SK-N-SH (cell line): ENCODE data around the gene ELN. TPM values are rescaled to one million over a fixed set of nuclear protein-coding genes. Genes with fewer than 3 reads are reported as not detected.

Experiments
- CTCF ChIA-PET: fragments of 300-600, 350-600 bp; formaldehyde crosslinking; extraction: SDS; loops from one replicate; lab custom pipeline; 2021; lab: Yijun Ruan, JAX
- POLR2A ChIA-PET: fragments of 350-600 bp; sonication (Branson Sonifier 250); formaldehyde crosslinking; extraction: SDS; loops from one replicate; lab custom pipeline; 2020; ENCODE audit warnings: antibody characterized with exemption, inconsistent platforms; lab: Yijun Ruan, JAX
- DNase-seq: peaks from one replicate; pipeline ENCODE4 v3.0.0; 2012
- H2AFZ ChIP-seq: fragments of 200-600 bp; sonication (generic); 2 replicates; pipeline ENCODE4 v1.8.1; 2016; ENCODE audit warnings: antibody characterized with exemption, mild to moderate bottlenecking, low read depth
- H3F3A ChIP-seq: fragments of 200-600 bp; sonication (generic); replicated peaks from 2 replicates; pipeline ENCODE3; 2016; ENCODE audit warnings: antibody characterized with exemption, mild to moderate bottlenecking; ENCODE audit not compliant: insufficient read depth
- H3K27ac ChIP-seq, 2 experiments: fragments of 200-500 bp in 1 of 2; fragments of 200-600 bp in 1 of 2; sonication (Bioruptor generic) in 1 of 2; sonication (generic), shearing (Covaris generic) in 1 of 2; 2 replicates each; pipeline versions ENCODE4 v1.5.1 to v1.6.1; 2014 to 2016; ENCODE audit warnings: low read depth in 2 of 2, inconsistent platforms in 1 of 2, low read length in 1 of 2, mild to moderate bottlenecking in 1 of 2, mixed read lengths in 1 of 2
- H3K27me3 ChIP-seq: fragments of 200-600 bp; sonication (generic), shearing (Covaris generic); 2 replicates; pipeline ENCODE4 v1.6.1; 2016; ENCODE audit warnings: mixed run types; ENCODE audit not compliant: insufficient read depth
- H3K36me3 ChIP-seq, 2 experiments: fragments of 200-500 bp in 1 of 2; fragments of 200-600 bp in 1 of 2; sonication (Bioruptor generic) in 1 of 2; sonication (generic) in 1 of 2; replicated peaks in 1 of 2; 2 replicates each; pipeline versions ENCODE3 to v1.5.1; 2014 to 2016; ENCODE audit warnings: low read length in 1 of 2, mild to moderate bottlenecking in 1 of 2; ENCODE audit not compliant: insufficient read depth in 2 of 2, control insufficient read depth in 1 of 2
- H3K4me1 ChIP-seq, 2 experiments: fragments of 200-500 bp in 1 of 2; fragments of 200-600 bp in 1 of 2; sonication (Bioruptor generic) in 1 of 2; sonication (generic), shearing (Covaris generic) in 1 of 2; 2 replicates each; pipeline versions ENCODE4 v1.5.1 to v1.6.1; 2014 to 2016; ENCODE audit warnings: low read depth in 1 of 2, low read length in 1 of 2, mixed run types in 1 of 2; ENCODE audit not compliant: insufficient read depth in 2 of 2, control insufficient read depth in 1 of 2
- H3K4me2 ChIP-seq: fragments of 200-600 bp; sonication (generic), shearing (Covaris generic); 2 replicates; pipeline ENCODE4 v1.6.1; 2017; ENCODE audit warnings: mixed run types
- H3K4me3 ChIP-seq, 2 experiments: fragments of 200-500 bp in 1 of 2; fragments of 200-600 bp in 1 of 2; sonication (Bioruptor generic) in 1 of 2; sonication (generic), shearing (Covaris generic) in 1 of 2; 2 replicates each; pipeline versions ENCODE4 v1.5.1 to v1.8.1; 2014 to 2016; ENCODE audit warnings: low read depth in 2 of 2, inconsistent platforms in 1 of 2, low read length in 1 of 2, mild to moderate bottlenecking in 1 of 2, mixed read lengths in 1 of 2, moderate library complexity in 1 of 2
- H3K79me2 ChIP-seq: fragments of 200-600 bp; sonication (generic); 2 replicates; pipeline ENCODE4 v1.8.1; 2017; ENCODE audit warnings: mild to moderate bottlenecking; ENCODE audit not compliant: insufficient read depth
- H3K9ac ChIP-seq: fragments of 200-600 bp; sonication (generic); 2 replicates; pipeline ENCODE4 v1.6.1; 2017; ENCODE audit warnings: mixed run types
- H3K9me2 ChIP-seq: fragments of 200-600 bp; sonication (generic); 2 replicates; pipeline ENCODE4 v1.6.1; 2017; ENCODE audit warnings: mixed run types
- H3K9me3 ChIP-seq: fragments of 200-600 bp; sonication (generic); 2 replicates; pipeline ENCODE4 v1.6.1; 2017; ENCODE audit warnings: mixed run types, mild to moderate bottlenecking, moderate library complexity
- H4K20me1 ChIP-seq: fragments of 200-600 bp; sonication (generic); 2 replicates; pipeline ENCODE4 v1.6.1; 2017; ENCODE audit warnings: mild to moderate bottlenecking, mixed run types; ENCODE audit not compliant: insufficient read depth
- EZH2phosphoT487 ChIP-seq: fragments of 200-600 bp; sonication (generic); IDR thresholded peaks from 2 replicates; pipeline ENCODE4 v1.6.1; 2017; ENCODE audit warnings: low read depth, mixed run types, mild to moderate bottlenecking, antibody characterized with exemption, moderate library complexity, borderline replicate concordance
- FOSL2 ChIP-seq: IDR thresholded peaks from 2 replicates; pipeline ENCODE4 v1.4.0; 2012; ENCODE audit warnings: low read depth, mild to moderate bottlenecking, moderate library complexity, borderline replicate concordance
- FOXJ3 ChIP-seq: sonication (generic); formaldehyde crosslinking; IDR thresholded peaks from 2 replicates; pipeline ENCODE4 v1.5.1; 2020; ENCODE audit warnings: mild to moderate bottlenecking, missing genetic modification reagents
- FOXM1 ChIP-seq: IDR thresholded peaks from 2 replicates; pipeline ENCODE4 v1.4.0; 2012; ENCODE audit warnings: low read depth, mild to moderate bottlenecking
- GABPA ChIP-seq: IDR thresholded peaks from 2 replicates; pipeline ENCODE4 v1.4.0; 2012; ENCODE audit warnings: low read depth, mild to moderate bottlenecking
- GATA2 ChIP-seq: sonication (generic); formaldehyde crosslinking; IDR thresholded peaks from 2 replicates; pipeline ENCODE4 v1.5.0; 2020; ENCODE audit warnings: mild to moderate bottlenecking, missing genetic modification reagents
- NRF1 ChIP-seq: IDR thresholded peaks from 2 replicates; pipeline ENCODE4 v1.6.1; 2012; ENCODE audit warnings: low read depth, mild to moderate bottlenecking, low read length
- RCOR1 ChIP-seq: fragments of 150-350 bp; IDR thresholded peaks from 2 replicates; pipeline ENCODE4 v1.6.1; 2017; ENCODE audit warnings: antibody characterized with exemption, low read length
- RXRA ChIP-seq: IDR thresholded peaks from 2 replicates; pipeline ENCODE4 v1.4.0; 2012; ENCODE audit warnings: low read depth, mild to moderate bottlenecking, borderline replicate concordance
- TEAD4 ChIP-seq: IDR thresholded peaks from 2 replicates; pipeline ENCODE4 v1.4.0; 2012; ENCODE audit warnings: mild to moderate bottlenecking, borderline replicate concordance; ENCODE audit not compliant: insufficient read depth
- WGBS: methylation state at CpG from one replicate; pipeline ENCODE4 v1.1.6; 2017; ENCODE audit warnings: low lambda C conversion rate; 5-methylcytosine and 5-hydroxymethylcytosine counted together
- polyA plus RNA-seq, 3 experiments: library from polyadenylated mRNA; depleted of rRNA; stranded (reverse); fragments of >200 nt; gene quantifications; 2 replicates each; pipeline ENCODE4 v1.2.3, GENCODE V29; 2012
- TF ChIP-seq, protein P1 (sequence below): fragments of 150-350 bp; IDR thresholded peaks from 2 replicates; pipeline ENCODE4 v1.6.1; 2017; ENCODE audit warnings: antibody characterized with exemption, low read length, low read depth, borderline replicate concordance
- TF ChIP-seq, protein P2 (sequence below): IDR thresholded peaks from 2 replicates; pipeline ENCODE4 v1.4.0; 2012; ENCODE audit warnings: low read depth, borderline replicate concordance
- TF ChIP-seq, protein P3 (sequence below): IDR thresholded peaks from 2 replicates; pipeline ENCODE4 v1.4.0; 2012; ENCODE audit warnings: low read depth, borderline replicate concordance

ELN gene
- polyA plus RNA-seq, 1 of the 3 experiments (the other 2 are of a cell fraction): 12.5 TPM

DNA sequence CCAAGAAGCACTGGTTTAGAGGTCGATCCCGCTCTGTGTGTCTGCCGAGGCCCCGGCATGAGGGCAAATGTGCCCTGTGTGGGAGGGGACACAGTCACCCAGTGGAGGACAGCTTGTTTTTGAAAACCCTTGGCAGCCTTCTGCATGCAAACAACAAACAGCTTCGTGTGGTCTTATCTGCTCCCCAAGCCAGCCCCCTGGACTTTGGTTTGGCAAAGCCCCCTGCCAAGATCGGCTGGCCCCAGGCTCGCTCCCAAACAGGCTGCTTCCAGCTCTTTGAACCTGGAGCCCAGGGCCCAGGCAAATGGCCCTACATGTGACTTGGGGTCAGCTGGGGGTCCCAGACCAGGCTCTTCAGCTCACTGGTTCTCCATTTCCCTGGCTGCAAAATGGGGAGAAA, 2.9 kb downstream of the ELN start:
- Histone ChIP-seq H3K9me3 (no peaks in the 10 kb centered on the region), H3F3A (peaks cover 13% of the 10 kb centered on the region), H3K36me3 (no peaks in the 10 kb centered on the region), H4K20me1 (no peaks in the 10 kb centered on the region), H3K27me3 (no peaks in the 10 kb centered on the region), H3K9ac (no peak overlapping the region), H3K4me3 (no peak overlapping the region), H3K4me2 (no peak overlapping the region), H3K27ac (peak overlapping the region in 1 of 2 experiments; percentile 29; a peak in 1 of 4 replicates), H2AFZ (no peak overlapping the region), H3K79me2 (0 out of 2 replicates have a peak, but pooled peaks cover 3% of the 10 kb centered on the region), H3K9me2 (no peaks in the 10 kb centered on the region), H3K4me1 (peaks cover 13 to 81% of the 10 kb centered on the region in 2 experiments)
- ChIA-PET CTCF (interaction anchor here (2.0 to 2.6 kb wide), 3 partner anchors 59 to 204 kb away, joined by 7 to 9 read pairs (median 7); no protein-coding TSS in a partner anchor), POLR2A (interaction anchor here (1.4 kb wide), 1 partner anchor 60 kb away, joined by 3 read pairs; no protein-coding TSS in a partner anchor)
- no peak for DNase-seq
- TF ChIP-seq EZH2phosphoT487 (no peak), RCOR1 (no peak), RXRA (no peak), FOXM1 (no peak), FOSL2 (no peak), TEAD4 (no peak), NRF1 (no peak), FOXJ3 (CRISPR knock-in tag) (no peak), GATA2 (CRISPR knock-in tag) (no peak), GABPA (no peak)
- TF ChIP-seq, protein P1, sequence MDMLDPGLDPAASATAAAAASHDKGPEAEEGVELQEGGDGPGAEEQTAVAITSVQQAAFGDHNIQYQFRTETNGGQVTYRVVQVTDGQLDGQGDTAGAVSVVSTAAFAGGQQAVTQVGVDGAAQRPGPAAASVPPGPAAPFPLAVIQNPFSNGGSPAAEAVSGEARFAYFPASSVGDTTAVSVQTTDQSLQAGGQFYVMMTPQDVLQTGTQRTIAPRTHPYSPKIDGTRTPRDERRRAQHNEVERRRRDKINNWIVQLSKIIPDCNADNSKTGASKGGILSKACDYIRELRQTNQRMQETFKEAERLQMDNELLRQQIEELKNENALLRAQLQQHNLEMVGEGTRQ: no peak
- TF ChIP-seq, protein P2, sequence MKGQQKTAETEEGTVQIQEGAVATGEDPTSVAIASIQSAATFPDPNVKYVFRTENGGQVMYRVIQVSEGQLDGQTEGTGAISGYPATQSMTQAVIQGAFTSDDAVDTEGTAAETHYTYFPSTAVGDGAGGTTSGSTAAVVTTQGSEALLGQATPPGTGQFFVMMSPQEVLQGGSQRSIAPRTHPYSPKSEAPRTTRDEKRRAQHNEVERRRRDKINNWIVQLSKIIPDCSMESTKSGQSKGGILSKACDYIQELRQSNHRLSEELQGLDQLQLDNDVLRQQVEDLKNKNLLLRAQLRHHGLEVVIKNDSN: no peak
- TF ChIP-seq, protein P3, sequence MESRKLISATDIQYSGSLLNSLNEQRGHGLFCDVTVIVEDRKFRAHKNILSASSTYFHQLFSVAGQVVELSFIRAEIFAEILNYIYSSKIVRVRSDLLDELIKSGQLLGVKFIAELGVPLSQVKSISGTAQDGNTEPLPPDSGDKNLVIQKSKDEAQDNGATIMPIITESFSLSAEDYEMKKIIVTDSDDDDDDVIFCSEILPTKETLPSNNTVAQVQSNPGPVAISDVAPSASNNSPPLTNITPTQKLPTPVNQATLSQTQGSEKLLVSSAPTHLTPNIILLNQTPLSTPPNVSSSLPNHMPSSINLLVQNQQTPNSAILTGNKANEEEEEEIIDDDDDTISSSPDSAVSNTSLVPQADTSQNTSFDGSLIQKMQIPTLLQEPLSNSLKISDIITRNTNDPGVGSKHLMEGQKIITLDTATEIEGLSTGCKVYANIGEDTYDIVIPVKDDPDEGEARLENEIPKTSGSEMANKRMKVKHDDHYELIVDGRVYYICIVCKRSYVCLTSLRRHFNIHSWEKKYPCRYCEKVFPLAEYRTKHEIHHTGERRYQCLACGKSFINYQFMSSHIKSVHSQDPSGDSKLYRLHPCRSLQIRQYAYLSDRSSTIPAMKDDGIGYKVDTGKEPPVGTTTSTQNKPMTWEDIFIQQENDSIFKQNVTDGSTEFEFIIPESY: no peak
- 98% methylated on average over 6 of the region's 7 CpGs for WGBS
